OCI-LY3 (cell line): Measurements from ENCODE around the gene XKRX.

Experiments used
- EZH2phosphoT487 ChIP-seq: fragments of 200-600 bp; shearing (Covaris generic); IDR thresholded peaks from 2 replicates; pipeline ENCODE4 v1.6.1; 2018; ENCODE audit warnings: antibody characterized with exemption, mixed run types, low read depth
- TF ChIP-seq, protein P1 (sequence below): fragments of 200-600, 300-600 bp; sonication (generic); IDR thresholded peaks from 2 replicates; pipeline ENCODE4 v1.5.1; 2014; ENCODE audit warnings: antibody characterized with exemption, low read length, low read depth

DNA sequence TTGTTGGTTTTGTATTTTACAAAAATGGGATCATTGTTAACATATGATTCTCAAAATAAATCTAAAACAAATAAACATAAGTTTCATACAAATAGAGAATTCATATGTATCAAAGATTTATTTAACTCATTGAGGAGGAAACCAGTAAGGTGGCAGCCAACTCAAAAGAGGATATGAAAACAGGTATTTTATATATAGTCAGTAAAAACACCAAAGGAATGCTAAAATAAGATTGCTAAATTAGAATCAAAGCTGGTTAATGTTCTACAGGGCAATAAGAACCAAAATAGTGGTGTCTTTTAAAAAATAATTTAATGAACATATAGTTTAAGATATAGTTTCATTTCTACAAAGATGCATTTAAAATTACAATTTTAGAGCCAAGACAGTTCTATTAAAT, 23.1 kb downstream of the XKRX start:
- TF ChIP-seq, protein P1, sequence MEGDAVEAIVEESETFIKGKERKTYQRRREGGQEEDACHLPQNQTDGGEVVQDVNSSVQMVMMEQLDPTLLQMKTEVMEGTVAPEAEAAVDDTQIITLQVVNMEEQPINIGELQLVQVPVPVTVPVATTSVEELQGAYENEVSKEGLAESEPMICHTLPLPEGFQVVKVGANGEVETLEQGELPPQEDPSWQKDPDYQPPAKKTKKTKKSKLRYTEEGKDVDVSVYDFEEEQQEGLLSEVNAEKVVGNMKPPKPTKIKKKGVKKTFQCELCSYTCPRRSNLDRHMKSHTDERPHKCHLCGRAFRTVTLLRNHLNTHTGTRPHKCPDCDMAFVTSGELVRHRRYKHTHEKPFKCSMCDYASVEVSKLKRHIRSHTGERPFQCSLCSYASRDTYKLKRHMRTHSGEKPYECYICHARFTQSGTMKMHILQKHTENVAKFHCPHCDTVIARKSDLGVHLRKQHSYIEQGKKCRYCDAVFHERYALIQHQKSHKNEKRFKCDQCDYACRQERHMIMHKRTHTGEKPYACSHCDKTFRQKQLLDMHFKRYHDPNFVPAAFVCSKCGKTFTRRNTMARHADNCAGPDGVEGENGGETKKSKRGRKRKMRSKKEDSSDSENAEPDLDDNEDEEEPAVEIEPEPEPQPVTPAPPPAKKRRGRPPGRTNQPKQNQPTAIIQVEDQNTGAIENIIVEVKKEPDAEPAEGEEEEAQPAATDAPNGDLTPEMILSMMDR: no peak
- no peak for TF ChIP-seq EZH2phosphoT487
